GM12865 (cell line): ENCODE data around the gene CYBB.

Experiments used
- DNase-seq: peaks from one replicate; pipeline ENCODE4 v3.0.0; 2010; ENCODE audit warnings: low read depth
- H3K4me3 ChIP-seq: 2 replicates; pipeline ENCODE4 v1.5.1; 2011; ENCODE audit warnings: mild to moderate bottlenecking, low read depth, low read length, control low read depth
- TF ChIP-seq, protein P1 (sequence below): IDR thresholded peaks from 2 replicates; pipeline ENCODE4 v1.5.1; 2011; ENCODE audit warnings: low read length, control low read depth, low read depth, inconsistent platforms; ENCODE audit not compliant: insufficient read depth; ENCODE audit errors: missing control alignments

CYBB gene

DNA sequence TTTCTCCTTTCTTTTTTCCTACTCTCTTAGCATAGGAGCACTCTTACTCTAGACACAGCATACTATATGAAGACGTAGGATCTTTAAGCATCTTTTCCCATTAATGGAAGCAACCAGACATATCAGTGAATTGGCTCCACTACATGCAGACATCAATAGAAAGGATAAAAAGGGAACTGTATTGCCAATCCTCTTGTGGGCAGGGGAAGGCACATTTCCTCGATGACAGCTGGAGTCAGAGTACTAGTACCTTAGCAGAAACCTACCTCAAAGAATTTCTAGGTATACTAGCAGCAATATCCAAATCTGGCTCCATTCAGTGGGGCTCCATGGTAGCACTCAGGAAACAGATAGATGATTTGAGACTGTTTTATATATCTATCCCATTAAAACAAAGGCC, 20.1 kb downstream of the CYBB start:
- no peak for DNase-seq
- TF ChIP-seq, protein P1, sequence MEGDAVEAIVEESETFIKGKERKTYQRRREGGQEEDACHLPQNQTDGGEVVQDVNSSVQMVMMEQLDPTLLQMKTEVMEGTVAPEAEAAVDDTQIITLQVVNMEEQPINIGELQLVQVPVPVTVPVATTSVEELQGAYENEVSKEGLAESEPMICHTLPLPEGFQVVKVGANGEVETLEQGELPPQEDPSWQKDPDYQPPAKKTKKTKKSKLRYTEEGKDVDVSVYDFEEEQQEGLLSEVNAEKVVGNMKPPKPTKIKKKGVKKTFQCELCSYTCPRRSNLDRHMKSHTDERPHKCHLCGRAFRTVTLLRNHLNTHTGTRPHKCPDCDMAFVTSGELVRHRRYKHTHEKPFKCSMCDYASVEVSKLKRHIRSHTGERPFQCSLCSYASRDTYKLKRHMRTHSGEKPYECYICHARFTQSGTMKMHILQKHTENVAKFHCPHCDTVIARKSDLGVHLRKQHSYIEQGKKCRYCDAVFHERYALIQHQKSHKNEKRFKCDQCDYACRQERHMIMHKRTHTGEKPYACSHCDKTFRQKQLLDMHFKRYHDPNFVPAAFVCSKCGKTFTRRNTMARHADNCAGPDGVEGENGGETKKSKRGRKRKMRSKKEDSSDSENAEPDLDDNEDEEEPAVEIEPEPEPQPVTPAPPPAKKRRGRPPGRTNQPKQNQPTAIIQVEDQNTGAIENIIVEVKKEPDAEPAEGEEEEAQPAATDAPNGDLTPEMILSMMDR = no peak
- H3K4me3 ChIP-seq = no peak overlapping the region

DNA sequence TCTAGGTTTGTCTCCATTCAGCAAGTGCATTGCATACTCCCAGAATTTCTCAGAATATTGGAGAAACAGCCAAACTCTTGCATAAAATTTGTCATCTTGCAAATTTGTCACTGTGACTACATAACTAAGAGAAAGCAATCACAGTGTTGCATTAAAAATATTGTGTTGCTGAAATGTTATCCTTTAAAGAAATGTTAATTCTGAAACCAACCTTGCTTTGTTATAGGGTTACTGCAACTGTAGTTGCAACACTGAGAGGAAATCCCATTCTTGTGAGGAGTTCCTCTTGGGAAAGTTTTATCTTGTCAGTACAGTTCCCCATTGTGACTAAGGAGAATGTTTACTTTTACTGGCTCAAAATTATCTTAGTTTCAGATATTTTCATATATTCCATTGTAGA, 20.9 kb downstream of the CYBB start:
- no peak for DNase-seq
- TF ChIP-seq, protein P1 = no peak
- H3K4me3 ChIP-seq = no peak overlapping the region

DNA sequence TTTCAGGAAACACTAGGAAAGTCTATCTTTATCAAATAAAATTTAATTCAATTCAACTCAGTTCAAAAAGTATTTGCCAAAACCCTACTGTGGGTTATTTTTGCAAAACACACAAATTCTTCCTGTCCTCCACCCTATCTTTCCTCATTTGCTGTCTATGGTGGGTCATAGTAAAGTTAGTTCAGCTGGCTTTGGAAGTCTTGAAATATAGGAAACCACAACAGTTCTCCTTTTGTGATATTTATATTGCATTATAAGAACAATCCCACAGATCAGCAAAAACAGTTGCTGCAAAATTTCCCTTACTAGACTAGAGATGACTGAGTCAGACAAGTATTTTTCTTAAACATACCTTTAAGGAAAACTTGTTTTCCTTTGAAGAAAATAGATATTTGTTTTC, 22.2 kb downstream of the CYBB start:
- TF ChIP-seq, protein P1 = no peak
- no peak overlapping the region for H3K4me3 ChIP-seq
- no peak for DNase-seq

DNA sequence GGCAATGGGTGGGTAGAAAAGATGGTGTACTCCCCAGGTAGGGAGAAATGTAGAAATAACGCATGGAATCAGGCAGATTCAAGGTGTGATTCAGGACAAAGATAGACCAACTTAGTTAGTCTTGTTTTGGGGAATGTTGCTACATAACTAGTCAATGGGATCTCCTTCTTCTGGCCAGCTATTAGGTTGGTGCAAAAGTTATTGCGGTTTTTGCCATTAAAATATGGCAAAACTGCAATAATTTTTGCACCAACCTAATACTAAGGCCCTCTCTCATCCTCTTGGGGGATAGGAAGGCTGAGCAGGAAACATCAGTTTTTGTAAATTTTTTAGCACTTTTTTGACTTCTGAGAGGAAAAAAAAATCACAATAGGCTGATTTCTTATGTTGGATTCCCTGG, 23.2 kb downstream of the CYBB start:
- H3K4me3 ChIP-seq = no peak overlapping the region
- TF ChIP-seq, protein P1 = no peak
- no peak for DNase-seq

DNA sequence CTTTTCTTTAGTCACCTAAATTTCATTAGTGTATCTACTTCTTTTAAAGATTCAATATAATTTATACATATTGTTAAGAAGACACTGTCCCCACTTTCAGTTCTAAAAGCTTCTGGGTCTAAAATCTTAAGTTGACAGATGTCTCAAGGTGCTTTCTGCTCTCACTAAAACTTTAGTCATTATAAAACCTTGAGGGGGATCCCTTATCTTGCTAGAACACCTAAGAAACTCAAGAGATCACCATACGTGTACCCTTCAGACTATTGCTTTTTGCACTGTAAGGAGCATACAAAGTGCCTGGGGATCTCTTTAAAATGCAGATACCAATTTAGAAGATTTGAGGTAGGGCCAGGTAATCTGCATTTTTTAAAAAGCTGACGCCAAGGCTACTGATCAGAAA, 30.1 kb downstream of the CYBB start:
- TF ChIP-seq, protein P1 = no peak
- H3K4me3 ChIP-seq = no peak overlapping the region
- DNase-seq = peak; percentile 14

DNA sequence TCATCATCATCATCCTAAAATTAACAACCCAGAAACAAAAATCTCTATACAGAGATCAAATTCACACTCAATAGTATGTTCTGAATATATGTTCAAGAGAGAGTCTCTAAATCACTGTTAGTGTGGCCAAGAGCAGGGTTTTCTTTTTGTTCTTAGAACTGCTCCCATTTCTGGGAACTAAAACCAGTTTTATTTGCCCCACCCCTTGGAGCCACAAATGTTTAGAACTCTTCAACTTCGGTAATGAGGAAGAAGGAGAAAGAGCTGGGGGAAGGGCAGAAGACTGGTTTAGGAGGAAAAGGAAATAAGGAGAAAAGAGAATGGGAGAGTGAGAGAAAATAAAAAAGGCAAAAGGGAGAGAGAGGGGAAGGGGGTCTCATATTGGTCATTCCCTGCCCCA, 32.3 kb downstream of the CYBB start:
- no peak for DNase-seq
- no peak overlapping the region for H3K4me3 ChIP-seq
- TF ChIP-seq, protein P1 = no peak

DNA sequence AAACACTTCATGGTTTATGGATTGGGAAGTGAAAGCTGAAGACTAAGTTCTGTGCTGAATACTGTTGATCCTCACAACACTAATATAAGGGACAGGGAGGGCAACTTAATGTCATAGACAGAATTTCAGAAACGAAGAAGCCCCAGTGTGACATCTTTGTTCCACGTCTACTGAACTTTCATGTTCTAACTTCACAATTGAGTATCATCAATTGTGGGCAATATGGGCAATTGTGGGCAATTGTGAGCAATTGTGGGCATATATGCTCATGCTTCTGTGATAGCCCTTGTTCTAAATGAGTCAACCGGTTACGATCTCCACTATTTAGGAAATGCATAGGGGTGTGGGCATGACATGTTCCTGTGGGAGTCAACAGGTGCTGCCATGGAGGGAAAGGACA, 33.7 kb downstream of the CYBB start:
- TF ChIP-seq, protein P1 = no peak
- H3K4me3 ChIP-seq = no peak overlapping the region
- peak; percentile 23 for DNase-seq
